IMR-90 (cell line): ENCODE results near the gene ADAM12.

ENCODE experiments used
- CTCF ChIP-seq: conservative IDR thresholded peaks from 2 replicates; pipeline ENCODE4 v1.5.1; 2012; ENCODE audit warnings: mild to moderate bottlenecking, low read depth, low read length, improper control_type of control experiment
- ELK1 ChIP-seq: fragments of 150-350 bp; IDR thresholded peaks from 2 replicates; pipeline ENCODE4 v1.6.1; 2016; ENCODE audit warnings: low read depth, mild to moderate bottlenecking, low read length, moderate library complexity, borderline replicate concordance
- POLR2A ChIP-seq: IDR thresholded peaks from 2 replicates; pipeline ENCODE4 v1.6.1; 2012; ENCODE audit warnings: mild to moderate bottlenecking, low read depth, low read length
- RAD21 ChIP-seq: IDR thresholded peaks from 2 replicates; pipeline ENCODE4 v1.6.1; 2012; ENCODE audit warnings: low read length, improper control_type of control experiment

- TF ChIP-seq POLR2A: no peak
- TF ChIP-seq CTCF: no peak
- TF ChIP-seq RAD21: no peak
- TF ChIP-seq ELK1: no peak
Measured at GRCh38 chr10:126353666-126354065, 34.6 kb downstream of the ADAM12 start.
